Measurements from ENCODE around the gene HTRA3. TPM values are rescaled to one million over a fixed set of nuclear protein-coding genes. Genes with fewer than 3 reads are reported as not detected.
A peak's percentile ranks its signal among the peaks of the same experiment; 100 is the strongest.

The HTRA3 gene
- total RNA-seq, 2 donors from 2014 or later: 52.6 to 55.5 TPM

GRCh38 chr4:8238036-8238511 is 31.5 kb upstream of the HTRA3 start:
- Histone ChIP-seq H3K27ac (no peak overlapping the region), H3K4me3 (no peak overlapping the region), H3K9me3 (no peaks in the 10 kb centered on the region), H3K4me1 (ENCODE audit: control insufficient read depth in 1 of 2, low read depth in 2 of 2) (peaks cover 3 to 9% of the 10 kb centered on the region in 2 donors), H3K36me3 (peaks cover 2% of the 10 kb centered on the region), H3K27me3 (replicated peaks; ENCODE audit: insufficient read depth) (no peaks in the 10 kb centered on the region)
- no peak for DNase-seq (ENCODE audit: low spot score)
- no peak for ATAC-seq (ENCODE audit: insufficient number of reproducible peaks, low FRiP score, low read depth)
- TF ChIP-seq, protein P1, sequence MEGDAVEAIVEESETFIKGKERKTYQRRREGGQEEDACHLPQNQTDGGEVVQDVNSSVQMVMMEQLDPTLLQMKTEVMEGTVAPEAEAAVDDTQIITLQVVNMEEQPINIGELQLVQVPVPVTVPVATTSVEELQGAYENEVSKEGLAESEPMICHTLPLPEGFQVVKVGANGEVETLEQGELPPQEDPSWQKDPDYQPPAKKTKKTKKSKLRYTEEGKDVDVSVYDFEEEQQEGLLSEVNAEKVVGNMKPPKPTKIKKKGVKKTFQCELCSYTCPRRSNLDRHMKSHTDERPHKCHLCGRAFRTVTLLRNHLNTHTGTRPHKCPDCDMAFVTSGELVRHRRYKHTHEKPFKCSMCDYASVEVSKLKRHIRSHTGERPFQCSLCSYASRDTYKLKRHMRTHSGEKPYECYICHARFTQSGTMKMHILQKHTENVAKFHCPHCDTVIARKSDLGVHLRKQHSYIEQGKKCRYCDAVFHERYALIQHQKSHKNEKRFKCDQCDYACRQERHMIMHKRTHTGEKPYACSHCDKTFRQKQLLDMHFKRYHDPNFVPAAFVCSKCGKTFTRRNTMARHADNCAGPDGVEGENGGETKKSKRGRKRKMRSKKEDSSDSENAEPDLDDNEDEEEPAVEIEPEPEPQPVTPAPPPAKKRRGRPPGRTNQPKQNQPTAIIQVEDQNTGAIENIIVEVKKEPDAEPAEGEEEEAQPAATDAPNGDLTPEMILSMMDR (IDR thresholded peaks at IDR 0.05): no peak

- H3K4me1 ChIP-seq (ENCODE audit: control insufficient read depth in 1 of 2, low read depth in 2 of 2): peaks cover 3 to 11% of the 10 kb centered on the region in 2 donors
- H3K36me3 ChIP-seq: peaks cover 2% of the 10 kb centered on the region
- TF ChIP-seq, protein P1 (IDR thresholded peaks at IDR 0.05): peak; percentile 33
- H3K4me3 ChIP-seq: no peak overlapping the region
- no peak overlapping the region for H3K27ac ChIP-seq
- H3K9me3 ChIP-seq: no peaks in the 10 kb centered on the region
- ATAC-seq (ENCODE audit: insufficient number of reproducible peaks, low FRiP score, low read depth) (no peak), DNase-seq (ENCODE audit: low spot score) (no peak)
- H3K27me3 ChIP-seq (replicated peaks; ENCODE audit: insufficient read depth): no peaks in the 10 kb centered on the region
Observed at GRCh38 chr4:8238515-8239053, 31.0 kb upstream of the HTRA3 start.

DNA sequence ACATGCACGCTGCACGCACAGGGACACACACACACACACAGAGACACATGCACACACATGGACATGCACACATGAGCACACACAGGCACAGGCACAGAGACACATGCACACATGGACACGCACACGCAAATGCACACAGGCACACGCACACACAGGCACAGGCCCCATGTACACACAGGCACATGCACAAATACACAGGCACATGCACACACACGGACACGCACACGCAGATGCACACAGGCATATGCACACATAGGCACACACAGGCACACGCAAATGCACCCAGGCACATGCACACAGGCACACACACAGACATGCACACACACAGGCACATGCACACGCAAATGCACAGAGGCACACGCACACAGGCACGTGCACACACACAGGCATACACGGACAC is 30.3 kb upstream of the HTRA3 start:
- DNase-seq (ENCODE audit: low spot score) (no peak), ATAC-seq (ENCODE audit: insufficient number of reproducible peaks, low FRiP score, low read depth) (no peak)
- no peaks in the 10 kb centered on the region for H3K9me3 ChIP-seq
- peaks cover 2% of the 10 kb centered on the region for H3K36me3 ChIP-seq
- TF ChIP-seq, protein P1 (IDR thresholded peaks at IDR 0.05): no peak
- H3K4me1 ChIP-seq (ENCODE audit: control insufficient read depth in 1 of 2, low read depth in 2 of 2): peaks cover 3 to 11% of the 10 kb centered on the region in 2 donors
- H3K27me3 ChIP-seq (replicated peaks; ENCODE audit: insufficient read depth): no peaks in the 10 kb centered on the region
- no peak overlapping the region for H3K27ac ChIP-seq
- H3K4me3 ChIP-seq: no peak overlapping the region

- no peak for ATAC-seq (ENCODE audit: insufficient number of reproducible peaks, low FRiP score, low read depth)
- no peak overlapping the region for H3K4me3 ChIP-seq
Observed at GRCh38 chr4:8239661-8240060, 29.9 kb upstream of the HTRA3 start.

GRCh38 chr4:8240211-8241041 is 29.1 kb upstream of the HTRA3 start:
- H3K27me3 ChIP-seq (replicated peaks; ENCODE audit: insufficient read depth): no peaks in the 10 kb centered on the region
- H3K9me3 ChIP-seq: no peaks in the 10 kb centered on the region
- H3K4me3 ChIP-seq: no peak overlapping the region
- ATAC-seq (ENCODE audit: insufficient number of reproducible peaks, low FRiP score, low read depth) (no peak), DNase-seq (ENCODE audit: low spot score) (no peak)
- TF ChIP-seq, protein P1 (IDR thresholded peaks at IDR 0.05): no peak
- H3K36me3 ChIP-seq: no peaks in the 10 kb centered on the region
- H3K27ac ChIP-seq: no peak overlapping the region
- H3K4me1 ChIP-seq (ENCODE audit: control insufficient read depth in 1 of 2, low read depth in 2 of 2): peaks cover 3 to 11% of the 10 kb centered on the region in 2 donors

More at GRCh38 chr4:8239661-8240060, 29.9 kb upstream of the HTRA3 start:
- no peak overlapping the region for H3K27ac ChIP-seq
- TF ChIP-seq, protein P1 (IDR thresholded peaks at IDR 0.05): no peak
- DNase-seq (ENCODE audit: low spot score): no peak
- no peaks in the 10 kb centered on the region for H3K27me3 ChIP-seq (replicated peaks; ENCODE audit: insufficient read depth)
- no peaks in the 10 kb centered on the region for H3K36me3 ChIP-seq
- H3K9me3 ChIP-seq: no peaks in the 10 kb centered on the region
- H3K4me1 ChIP-seq (ENCODE audit: control insufficient read depth in 1 of 2, low read depth in 2 of 2): peaks cover 3 to 11% of the 10 kb centered on the region in 2 donors

Measured in thoracic aorta (tissue), 2 donors.